Activated CD4-positive, alpha-beta T cell treated with anti-CD3 and anti-CD28 coated beads, Interleukin-2, amount 50 U/mL, for 16 hours (primary cell): ENCODE results near the gene GPR150.
"Not testable (repeated sequence)": the region's sequence is repeated elsewhere in the genome, so short reads cannot be mapped to it uniquely, and the experiment has no call there.

Experiments
- DNase-seq: peaks from one replicate; pipeline ENCODE4 v3.0.0-alpha.2; 2020

GPR150 gene

GRCh38 chr5:95626701-95627100 lies 6.8 kb downstream of the GPR150 start:
- DNase-seq, result no peak

GRCh38 chr5:95627971-95628810 lies 8.3 kb downstream of the GPR150 start:
- no peak for DNase-seq

- no peak for DNase-seq
Observed at GRCh38 chr5:95628933-95629332, 9.0 kb downstream of the GPR150 start.

- no peak for DNase-seq
Observed at GRCh38 chr5:95630394-95630917, 10.6 kb downstream of the GPR150 start.

GRCh38 chr5:95631255-95631958 lies 11.5 kb downstream of the GPR150 start:
- DNase-seq, result no peak

GRCh38 chr5:95631991-95632675 lies 12.2 kb downstream of the GPR150 start:
- peak; percentile 84 for DNase-seq

- not testable (repeated sequence) for DNase-seq
Observed at GRCh38 chr5:95632942-95633341, 13.1 kb downstream of the GPR150 start.

GRCh38 chr5:95633671-95634070 lies 13.8 kb downstream of the GPR150 start:
- no peak for DNase-seq

- DNase-seq, result no peak
Observed at GRCh38 chr5:95634081-95634480, 14.2 kb downstream of the GPR150 start.

- DNase-seq, result no peak
Observed at GRCh38 chr5:95638632-95639031, 18.7 kb downstream of the GPR150 start.

GRCh38 chr5:95641741-95642220 lies 21.9 kb downstream of the GPR150 start:
- DNase-seq, result no peak

- no peak for DNase-seq
Observed at GRCh38 chr5:95643152-95643551, 23.3 kb downstream of the GPR150 start.

- peak; percentile 73 for DNase-seq
Observed at GRCh38 chr5:95644351-95645042, 24.6 kb downstream of the GPR150 start.

- DNase-seq, result not testable (repeated sequence)
Observed at GRCh38 chr5:95646226-95646568, 26.3 kb downstream of the GPR150 start.

- DNase-seq, result peak; percentile 97
Observed at GRCh38 chr5:95646569-95647431, 26.9 kb downstream of the GPR150 start, which contains the start of gene RFESD. Gene RFESD (plus strand): TSS chr5:95646777. CDS start chr5:95652272, 5,495 bp downstream.

- DNase-seq, result peak; percentile 61
Observed at GRCh38 chr5:95647886-95648860, 28.3 kb downstream of the GPR150 start.

GRCh38 chr5:95649274-95649673 lies 29.4 kb downstream of the GPR150 start:
- DNase-seq, result no peak

- DNase-seq, result no peak
Observed at GRCh38 chr5:95649842-95650620, 30.1 kb downstream of the GPR150 start.

- no peak for DNase-seq
Observed at GRCh38 chr5:95652849-95653248, 33.0 kb downstream of the GPR150 start.
